Measurements from ENCODE around the gene THBS3. TPM values are rescaled to one million over a fixed set of nuclear protein-coding genes. Genes with fewer than 3 reads are reported as not detected.
A peak's percentile ranks its signal among the peaks of the same experiment; 100 is the strongest.

Gene THBS3
- total and polyA plus RNA-seq, 9 of the 15 experiments (the other 6 are each of a cell fraction or from before 2014, with no cell fraction given): 0.59 to 8.3 (median 3.2) TPM

DNA sequence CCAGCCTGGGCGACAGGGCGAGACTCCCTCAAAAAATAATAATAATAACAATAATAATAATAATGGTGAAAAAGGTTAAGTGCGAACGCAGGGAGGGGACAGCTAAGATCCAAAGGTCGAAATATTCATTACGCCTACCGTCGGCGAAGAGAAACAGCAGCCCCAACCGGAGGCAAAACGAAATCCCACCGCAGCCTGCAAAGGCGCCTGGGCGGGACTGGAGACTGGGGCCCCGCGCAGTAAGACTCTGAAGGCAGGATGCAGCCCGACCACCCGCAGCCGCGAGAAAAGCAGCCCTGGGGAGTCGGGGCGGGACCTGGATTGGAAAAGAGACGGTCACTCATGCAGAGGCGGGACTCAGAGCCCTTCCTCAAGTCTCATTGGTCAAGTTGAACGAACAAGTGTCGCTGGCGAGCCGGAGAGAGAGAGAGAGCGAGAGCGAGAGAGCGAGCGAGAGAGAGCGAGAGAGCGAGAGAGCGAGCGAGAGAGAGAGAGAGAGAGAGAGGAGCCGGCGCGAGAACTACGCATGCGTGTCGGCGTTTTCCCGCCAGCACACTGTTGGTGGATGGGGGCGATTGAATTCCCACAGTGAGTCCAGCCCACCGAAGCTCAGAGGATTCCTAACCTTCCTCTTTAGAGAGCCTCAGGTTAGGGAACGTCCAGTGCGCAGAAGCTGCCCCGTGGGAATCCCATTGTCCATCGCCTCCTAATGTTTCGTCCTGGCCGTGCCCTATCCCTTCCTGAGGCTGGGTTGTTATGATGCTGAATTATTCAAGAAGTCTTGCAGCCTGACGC, 36.9 kb upstream of the THBS3 start (continued):
- TF ChIP-seq GATAD2A (IDR thresholded peaks at IDR 0.05) (peak; percentile 100), MTA3 (IDR thresholded peaks at IDR 0.05; ENCODE audit: borderline replicate concordance) (peak; percentile 98), GABPB2 (CRISPR knock-in tag; conservative IDR thresholded peaks at IDR 0.05) (no peak; the same call in 1 of the 2 replicates), ZNF431 (CRISPR knock-in tag; IDR thresholded peaks at IDR 0.05) (peak; percentile 87), PPARD (CRISPR knock-in tag; IDR thresholded peaks at IDR 0.05) (no peak), SIRT6 (IDR thresholded peaks at IDR 0.05; ENCODE audit: low read depth, low read length) (no peak), ZFX (CRISPR knock-in tag; IDR thresholded peaks at IDR 0.05) (peak; percentile 47), NCOR1 (IDR thresholded peaks at IDR 0.05) (peak; percentile 91), FOXP1 (CRISPR knock-in tag; IDR thresholded peaks at IDR 0.05) (peak; percentile 96), ZNF785 (CRISPR knock-in tag; IDR thresholded peaks at IDR 0.05) (no peak), POLR2G (IDR thresholded peaks at IDR 0.05; ENCODE audit: low read depth, low read length) (peak; percentile 97), FOXK1 (CRISPR knock-in tag; IDR thresholded peaks at IDR 0.05; ENCODE audit: borderline replicate concordance) (peak; percentile 95; the same call in 1 of the 2 replicates), FOXA3 (CRISPR knock-in tag; conservative IDR thresholded peaks at IDR 0.05 in 1 of 2, IDR thresholded peaks at IDR 0.05 in 1 of 2) (no peak), TFAM (CRISPR knock-in tag; conservative IDR thresholded peaks at IDR 0.05) (no peak), ZNF143 (CRISPR knock-in tag; IDR thresholded peaks at IDR 0.05) (peak; percentile 24; the same call in 1 of the 2 replicates), ZNF699 (CRISPR knock-in tag; IDR thresholded peaks at IDR 0.05; ENCODE audit: insufficient replicate concordance) (no peak), POLR2A (conservative IDR thresholded peaks at IDR 0.05) (peak; percentile 94), ATF7 (IDR thresholded peaks at IDR 0.05) (peak; percentile 92), SMAD3 (CRISPR knock-in tag; conservative IDR thresholded peaks at IDR 0.05) (peak; percentile 85; the same call in 1 of the 2 replicates)
- TF ChIP-seq, protein P1, sequence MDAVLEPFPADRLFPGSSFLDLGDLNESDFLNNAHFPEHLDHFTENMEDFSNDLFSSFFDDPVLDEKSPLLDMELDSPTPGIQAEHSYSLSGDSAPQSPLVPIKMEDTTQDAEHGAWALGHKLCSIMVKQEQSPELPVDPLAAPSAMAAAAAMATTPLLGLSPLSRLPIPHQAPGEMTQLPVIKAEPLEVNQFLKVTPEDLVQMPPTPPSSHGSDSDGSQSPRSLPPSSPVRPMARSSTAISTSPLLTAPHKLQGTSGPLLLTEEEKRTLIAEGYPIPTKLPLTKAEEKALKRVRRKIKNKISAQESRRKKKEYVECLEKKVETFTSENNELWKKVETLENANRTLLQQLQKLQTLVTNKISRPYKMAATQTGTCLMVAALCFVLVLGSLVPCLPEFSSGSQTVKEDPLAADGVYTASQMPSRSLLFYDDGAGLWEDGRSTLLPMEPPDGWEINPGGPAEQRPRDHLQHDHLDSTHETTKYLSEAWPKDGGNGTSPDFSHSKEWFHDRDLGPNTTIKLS (IDR thresholded peaks at IDR 0.05; ENCODE audit: borderline replicate concordance, low read depth): peak; percentile 82; the same call in 1 of the 2 replicates
- TF ChIP-seq, protein P2, sequence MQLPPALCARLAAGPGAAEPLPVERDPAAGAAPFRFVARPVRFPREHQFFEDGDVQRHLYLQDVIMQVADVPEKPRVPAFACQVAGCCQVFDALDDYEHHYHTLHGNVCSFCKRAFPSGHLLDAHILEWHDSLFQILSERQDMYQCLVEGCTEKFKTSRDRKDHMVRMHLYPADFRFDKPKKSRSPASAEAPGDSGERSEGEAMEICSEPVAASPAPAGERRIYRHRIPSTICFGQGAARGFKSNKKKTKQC (CRISPR knock-in tag; IDR thresholded peaks at IDR 0.05): peak; percentile 96
- TF ChIP-seq, protein P3, sequence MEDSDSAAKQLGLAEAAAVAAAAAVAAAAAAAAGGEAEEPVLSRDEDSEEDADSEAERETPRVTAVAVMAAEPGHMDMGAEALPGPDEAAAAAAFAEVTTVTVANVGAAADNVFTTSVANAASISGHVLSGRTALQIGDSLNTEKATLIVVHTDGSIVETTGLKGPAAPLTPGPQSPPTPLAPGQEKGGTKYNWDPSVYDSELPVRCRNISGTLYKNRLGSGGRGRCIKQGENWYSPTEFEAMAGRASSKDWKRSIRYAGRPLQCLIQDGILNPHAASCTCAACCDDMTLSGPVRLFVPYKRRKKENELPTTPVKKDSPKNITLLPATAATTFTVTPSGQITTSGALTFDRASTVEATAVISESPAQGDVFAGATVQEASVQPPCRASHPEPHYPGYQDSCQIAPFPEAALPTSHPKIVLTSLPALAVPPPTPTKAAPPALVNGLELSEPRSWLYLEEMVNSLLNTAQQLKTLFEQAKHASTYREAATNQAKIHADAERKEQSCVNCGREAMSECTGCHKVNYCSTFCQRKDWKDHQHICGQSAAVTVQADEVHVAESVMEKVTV (CRISPR knock-in tag; IDR thresholded peaks at IDR 0.05): peak; percentile 39; the same call in 1 of the 2 replicates
- TF ChIP-seq, protein P4, sequence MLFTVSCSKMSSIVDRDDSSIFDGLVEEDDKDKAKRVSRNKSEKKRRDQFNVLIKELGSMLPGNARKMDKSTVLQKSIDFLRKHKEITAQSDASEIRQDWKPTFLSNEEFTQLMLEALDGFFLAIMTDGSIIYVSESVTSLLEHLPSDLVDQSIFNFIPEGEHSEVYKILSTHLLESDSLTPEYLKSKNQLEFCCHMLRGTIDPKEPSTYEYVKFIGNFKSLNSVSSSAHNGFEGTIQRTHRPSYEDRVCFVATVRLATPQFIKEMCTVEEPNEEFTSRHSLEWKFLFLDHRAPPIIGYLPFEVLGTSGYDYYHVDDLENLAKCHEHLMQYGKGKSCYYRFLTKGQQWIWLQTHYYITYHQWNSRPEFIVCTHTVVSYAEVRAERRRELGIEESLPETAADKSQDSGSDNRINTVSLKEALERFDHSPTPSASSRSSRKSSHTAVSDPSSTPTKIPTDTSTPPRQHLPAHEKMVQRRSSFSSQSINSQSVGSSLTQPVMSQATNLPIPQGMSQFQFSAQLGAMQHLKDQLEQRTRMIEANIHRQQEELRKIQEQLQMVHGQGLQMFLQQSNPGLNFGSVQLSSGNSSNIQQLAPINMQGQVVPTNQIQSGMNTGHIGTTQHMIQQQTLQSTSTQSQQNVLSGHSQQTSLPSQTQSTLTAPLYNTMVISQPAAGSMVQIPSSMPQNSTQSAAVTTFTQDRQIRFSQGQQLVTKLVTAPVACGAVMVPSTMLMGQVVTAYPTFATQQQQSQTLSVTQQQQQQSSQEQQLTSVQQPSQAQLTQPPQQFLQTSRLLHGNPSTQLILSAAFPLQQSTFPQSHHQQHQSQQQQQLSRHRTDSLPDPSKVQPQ (CRISPR knock-in tag; IDR thresholded peaks at IDR 0.05; ENCODE audit: borderline replicate concordance): no peak; the same call in 1 of the 2 replicates
